ENCODE measurements around the gene ACTL6B.

GRCh38 chr7:100655908-100656674 is at the start of gene ACTL6B:
- TF ChIP-seq CTCF (conservative IDR thresholded peaks at IDR 0.05; ENCODE audit: low read length) (no peak), EZH2phosphoT487 (IDR thresholded peaks at IDR 0.05; ENCODE audit: borderline replicate concordance, low read depth, low read length) (no peak)
